Sigmoid colon (tissue), 3 donors: Measurements from ENCODE around the gene RRBP1.

ENCODE experiments used
- POLR2A ChIP-seq, 2 donors: fragments of 450-650 bp; IDR thresholded peaks; one replicate each; pipeline ENCODE4 v1.6.1; 2016; ENCODE audit warnings: antibody characterized with exemption in 2 of 2, mild to moderate bottlenecking in 2 of 2, moderate library complexity in 2 of 2
- TF ChIP-seq, protein P1 (sequence below), 4 experiments: fragments of 450-650 bp in 3 of 4; fragments of 200-600 bp in 1 of 4; IDR thresholded peaks; one replicate each; pipeline ENCODE4 v1.5.1; 2016 to 2019; ENCODE audit warnings: antibody characterized with exemption in 4 of 4, mild to moderate bottlenecking in 3 of 4, moderate library complexity in 2 of 4

DNA sequence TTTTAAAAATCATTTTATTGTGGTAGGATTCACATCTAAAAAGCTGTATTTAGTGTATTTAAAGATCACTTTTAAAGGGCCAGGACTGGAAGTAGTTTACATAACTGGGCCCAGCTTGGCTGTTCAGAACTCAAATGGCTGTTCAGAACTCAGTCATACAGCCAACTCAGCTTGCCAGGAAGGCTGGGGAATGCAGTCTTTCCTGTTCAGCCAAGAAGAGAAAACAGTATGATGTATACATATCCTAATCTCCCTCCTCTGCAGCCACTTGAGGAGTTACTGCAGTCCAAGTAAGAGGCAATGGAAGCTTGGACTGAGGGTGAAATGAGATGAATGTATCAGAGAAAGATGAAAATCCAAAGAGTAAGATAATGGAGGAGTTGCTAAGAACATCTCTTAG lies 87.6 kb downstream of the RRBP1 start:
- TF ChIP-seq, protein P1, sequence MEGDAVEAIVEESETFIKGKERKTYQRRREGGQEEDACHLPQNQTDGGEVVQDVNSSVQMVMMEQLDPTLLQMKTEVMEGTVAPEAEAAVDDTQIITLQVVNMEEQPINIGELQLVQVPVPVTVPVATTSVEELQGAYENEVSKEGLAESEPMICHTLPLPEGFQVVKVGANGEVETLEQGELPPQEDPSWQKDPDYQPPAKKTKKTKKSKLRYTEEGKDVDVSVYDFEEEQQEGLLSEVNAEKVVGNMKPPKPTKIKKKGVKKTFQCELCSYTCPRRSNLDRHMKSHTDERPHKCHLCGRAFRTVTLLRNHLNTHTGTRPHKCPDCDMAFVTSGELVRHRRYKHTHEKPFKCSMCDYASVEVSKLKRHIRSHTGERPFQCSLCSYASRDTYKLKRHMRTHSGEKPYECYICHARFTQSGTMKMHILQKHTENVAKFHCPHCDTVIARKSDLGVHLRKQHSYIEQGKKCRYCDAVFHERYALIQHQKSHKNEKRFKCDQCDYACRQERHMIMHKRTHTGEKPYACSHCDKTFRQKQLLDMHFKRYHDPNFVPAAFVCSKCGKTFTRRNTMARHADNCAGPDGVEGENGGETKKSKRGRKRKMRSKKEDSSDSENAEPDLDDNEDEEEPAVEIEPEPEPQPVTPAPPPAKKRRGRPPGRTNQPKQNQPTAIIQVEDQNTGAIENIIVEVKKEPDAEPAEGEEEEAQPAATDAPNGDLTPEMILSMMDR (IDR thresholded peaks at IDR 0.05) = no peak
- TF ChIP-seq POLR2A (IDR thresholded peaks at IDR 0.05) = no peak
